ENCODE results near the gene SNX8. TPM values are rescaled to one million over a fixed set of nuclear protein-coding genes. Genes with fewer than 3 reads are reported as not detected.

Gene SNX8
- total and polyA plus RNA-seq, 2 of the 13 experiments (the other 11 are each of a cell fraction or from before 2014, with no cell fraction given), result 20.6 to 45.2 TPM

DNA sequence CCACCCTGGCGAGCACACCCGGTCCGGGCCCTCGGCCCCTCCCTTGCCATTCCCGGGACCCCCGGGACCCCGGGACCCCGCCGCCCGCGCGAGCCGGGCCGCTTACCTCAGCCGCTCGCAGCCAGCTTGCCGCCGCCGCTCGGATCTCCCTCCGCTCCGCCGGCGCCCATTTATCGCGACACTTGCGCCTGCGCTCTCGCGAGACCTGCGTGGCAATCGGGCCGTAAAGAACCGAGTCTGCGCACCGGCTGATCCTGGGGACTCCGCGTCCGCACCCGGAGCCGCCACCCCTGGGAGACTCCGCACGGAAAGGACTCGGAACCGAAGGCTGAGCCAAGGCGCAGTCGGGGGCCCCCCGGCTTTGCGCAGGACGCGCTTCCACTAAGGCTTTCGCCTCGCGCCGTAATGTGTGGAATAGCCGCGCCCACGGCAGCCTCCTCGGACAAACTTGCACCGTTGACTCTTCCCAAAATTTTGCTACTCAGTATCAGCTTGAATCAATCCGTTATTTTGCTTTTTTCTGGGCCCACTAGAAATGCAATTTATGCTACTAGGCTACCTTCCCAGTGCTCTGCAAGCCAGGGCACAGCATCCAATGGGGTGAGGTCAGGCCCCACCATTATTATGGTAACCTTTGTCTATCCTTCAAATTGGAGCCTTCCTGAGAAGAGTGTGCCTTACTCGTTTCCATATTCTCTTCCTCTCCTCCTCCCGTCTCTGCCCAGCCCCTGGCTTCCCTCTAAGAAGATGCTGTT, 81.3 kb downstream of the SNX8 start, which contains the start of gene MAD1L1 (continued):
- TF ChIP-seq SKIL (CRISPR knock-in tag; IDR thresholded peaks at IDR 0.05; ENCODE audit: borderline replicate concordance) (no peak), SMC3 (IDR thresholded peaks at IDR 0.05; ENCODE audit: low read length) (no peak), ZNF205 (CRISPR knock-in tag; IDR thresholded peaks at IDR 0.05) (0 out of 2 replicates have a peak, but pooled peaks have one; percentile 33), KAT2B (IDR thresholded peaks at IDR 0.05; ENCODE audit: borderline replicate concordance, low read depth, low read length) (no peak), JARID2 (CRISPR knock-in tag; IDR thresholded peaks at IDR 0.05; ENCODE audit: insufficient replicate concordance) (no peak), NR2F1 (CRISPR knock-in tag; IDR thresholded peaks at IDR 0.05) (no peak), TGIF2 (CRISPR knock-in tag; IDR thresholded peaks at IDR 0.05) (no peak), TBP (CRISPR knock-in tag; IDR thresholded peaks at IDR 0.05) (0 out of 2 replicates have a peak, but pooled peaks have one; percentile 64), NFE2L2 (IDR thresholded peaks at IDR 0.05; ENCODE audit: low read length) (no peak), ZNF577 (CRISPR knock-in tag; IDR thresholded peaks at IDR 0.05; ENCODE audit: borderline replicate concordance, low read depth) (no peak), ZNF383 (CRISPR knock-in tag; IDR thresholded peaks at IDR 0.05; ENCODE audit: borderline replicate concordance) (peak; percentile 69; the same call in 1 of the 2 replicates), GFI1 (CRISPR knock-in tag; IDR thresholded peaks at IDR 0.05; ENCODE audit: borderline replicate concordance) (no peak), ZMYM2 (CRISPR knock-in tag; IDR thresholded peaks at IDR 0.05) (no peak), NCOA2 (CRISPR knock-in tag; IDR thresholded peaks at IDR 0.05) (no peak)
- TF ChIP-seq, protein P1, sequence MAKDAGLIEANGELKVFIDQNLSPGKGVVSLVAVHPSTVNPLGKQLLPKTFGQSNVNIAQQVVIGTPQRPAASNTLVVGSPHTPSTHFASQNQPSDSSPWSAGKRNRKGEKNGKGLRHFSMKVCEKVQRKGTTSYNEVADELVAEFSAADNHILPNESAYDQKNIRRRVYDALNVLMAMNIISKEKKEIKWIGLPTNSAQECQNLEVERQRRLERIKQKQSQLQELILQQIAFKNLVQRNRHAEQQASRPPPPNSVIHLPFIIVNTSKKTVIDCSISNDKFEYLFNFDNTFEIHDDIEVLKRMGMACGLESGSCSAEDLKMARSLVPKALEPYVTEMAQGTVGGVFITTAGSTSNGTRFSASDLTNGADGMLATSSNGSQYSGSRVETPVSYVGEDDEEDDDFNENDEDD (CRISPR knock-in tag; IDR thresholded peaks at IDR 0.05; ENCODE audit: borderline replicate concordance), result peak; percentile 71; the same call in 1 of the 2 replicates
- TF ChIP-seq, protein P2, sequence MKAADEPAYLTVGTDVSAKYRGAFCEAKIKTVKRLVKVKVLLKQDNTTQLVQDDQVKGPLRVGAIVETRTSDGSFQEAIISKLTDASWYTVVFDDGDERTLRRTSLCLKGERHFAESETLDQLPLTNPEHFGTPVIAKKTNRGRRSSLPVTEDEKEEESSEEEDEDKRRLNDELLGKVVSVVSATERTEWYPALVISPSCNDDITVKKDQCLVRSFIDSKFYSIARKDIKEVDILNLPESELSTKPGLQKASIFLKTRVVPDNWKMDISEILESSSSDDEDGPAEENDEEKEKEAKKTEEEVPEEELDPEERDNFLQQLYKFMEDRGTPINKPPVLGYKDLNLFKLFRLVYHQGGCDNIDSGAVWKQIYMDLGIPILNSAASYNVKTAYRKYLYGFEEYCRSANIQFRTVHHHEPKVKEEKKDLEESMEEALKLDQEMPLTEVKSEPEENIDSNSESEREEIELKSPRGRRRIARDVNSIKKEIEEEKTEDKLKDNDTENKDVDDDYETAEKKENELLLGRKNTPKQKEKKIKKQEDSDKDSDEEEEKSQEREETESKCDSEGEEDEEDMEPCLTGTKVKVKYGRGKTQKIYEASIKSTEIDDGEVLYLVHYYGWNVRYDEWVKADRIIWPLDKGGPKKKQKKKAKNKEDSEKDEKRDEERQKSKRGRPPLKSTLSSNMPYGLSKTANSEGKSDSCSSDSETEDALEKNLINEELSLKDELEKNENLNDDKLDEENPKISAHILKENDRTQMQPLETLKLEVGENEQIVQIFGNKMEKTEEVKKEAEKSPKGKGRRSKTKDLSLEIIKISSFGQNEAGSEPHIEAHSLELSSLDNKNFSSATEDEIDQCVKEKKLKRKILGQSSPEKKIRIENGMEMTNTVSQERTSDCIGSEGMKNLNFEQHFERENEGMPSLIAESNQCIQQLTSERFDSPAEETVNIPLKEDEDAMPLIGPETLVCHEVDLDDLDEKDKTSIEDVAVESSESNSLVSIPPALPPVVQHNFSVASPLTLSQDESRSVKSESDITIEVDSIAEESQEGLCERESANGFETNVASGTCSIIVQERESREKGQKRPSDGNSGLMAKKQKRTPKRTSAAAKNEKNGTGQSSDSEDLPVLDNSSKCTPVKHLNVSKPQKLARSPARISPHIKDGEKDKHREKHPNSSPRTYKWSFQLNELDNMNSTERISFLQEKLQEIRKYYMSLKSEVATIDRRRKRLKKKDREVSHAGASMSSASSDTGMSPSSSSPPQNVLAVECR (CRISPR knock-in tag; IDR thresholded peaks at IDR 0.05; ENCODE audit: borderline replicate concordance), result peak; percentile 85; the same call in 1 of the 2 replicates
- TF ChIP-seq, protein P3, sequence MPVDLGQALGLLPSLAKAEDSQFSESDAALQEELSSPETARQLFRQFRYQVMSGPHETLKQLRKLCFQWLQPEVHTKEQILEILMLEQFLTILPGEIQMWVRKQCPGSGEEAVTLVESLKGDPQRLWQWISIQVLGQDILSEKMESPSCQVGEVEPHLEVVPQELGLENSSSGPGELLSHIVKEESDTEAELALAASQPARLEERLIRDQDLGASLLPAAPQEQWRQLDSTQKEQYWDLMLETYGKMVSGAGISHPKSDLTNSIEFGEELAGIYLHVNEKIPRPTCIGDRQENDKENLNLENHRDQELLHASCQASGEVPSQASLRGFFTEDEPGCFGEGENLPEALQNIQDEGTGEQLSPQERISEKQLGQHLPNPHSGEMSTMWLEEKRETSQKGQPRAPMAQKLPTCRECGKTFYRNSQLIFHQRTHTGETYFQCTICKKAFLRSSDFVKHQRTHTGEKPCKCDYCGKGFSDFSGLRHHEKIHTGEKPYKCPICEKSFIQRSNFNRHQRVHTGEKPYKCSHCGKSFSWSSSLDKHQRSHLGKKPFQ (CRISPR knock-in tag; IDR thresholded peaks at IDR 0.05; ENCODE audit: insufficient replicate concordance), result peak; percentile 39
- TF ChIP-seq, protein P4, sequence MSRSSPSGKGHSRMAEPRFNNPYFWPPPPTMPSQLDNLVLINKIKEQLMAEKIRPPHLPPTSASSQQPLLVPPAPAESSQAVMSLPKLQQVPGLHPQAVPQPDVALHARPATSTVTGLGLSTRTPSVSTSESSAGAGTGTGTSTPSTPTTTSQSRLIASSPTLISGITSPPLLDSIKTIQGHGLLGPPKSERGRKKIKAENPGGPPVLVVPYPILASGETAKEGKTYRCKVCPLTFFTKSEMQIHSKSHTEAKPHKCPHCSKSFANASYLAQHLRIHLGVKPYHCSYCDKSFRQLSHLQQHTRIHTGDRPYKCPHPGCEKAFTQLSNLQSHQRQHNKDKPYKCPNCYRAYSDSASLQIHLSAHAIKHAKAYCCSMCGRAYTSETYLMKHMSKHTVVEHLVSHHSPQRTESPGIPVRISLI (CRISPR knock-in tag; IDR thresholded peaks at IDR 0.05; ENCODE audit: borderline replicate concordance), result peak; percentile 28; the same call in 1 of the 2 replicates

Data from HepG2 (cell line).